ENCODE data around the gene SPATS2. TPM values are rescaled to one million over a fixed set of nuclear protein-coding genes. Genes with fewer than 3 reads are reported as not detected.

Gene SPATS2
- total RNA-seq, 1 donor from 2014 or later, result 46.3 TPM

- H3K9me3 ChIP-seq (ENCODE audit: insufficient read depth, low read depth, low read length), result no peaks in the 10 kb centered on the region
- Mint-ChIP-seq H3K4me3 (ENCODE audit: unreplicated experiment) (no peak overlapping the region), H3K4me1 (ENCODE audit: low read depth, unreplicated experiment) (no peaks in the 10 kb centered on the region)
Measured at GRCh38 chr12:49417558-49417957, 50.3 kb downstream of the SPATS2 start.

GRCh38 chr12:49420556-49420955 is 53.3 kb downstream of the SPATS2 start:
- peaks cover 3% of the 10 kb centered on the region for H3K36me3 Mint-ChIP-seq (ENCODE audit: low read depth, unreplicated experiment)
- no peaks in the 10 kb centered on the region for H3K4me1 Mint-ChIP-seq (ENCODE audit: low read depth, unreplicated experiment)
- Histone ChIP-seq H3K4me3 (ENCODE audit: insufficient read depth, low read depth, low read length) (no peak overlapping the region), H3K4me1 (ENCODE audit: insufficient read depth, low read length) (no peaks in the 10 kb centered on the region), H3K36me3 (ENCODE audit: insufficient read depth, low read length) (no peaks in the 10 kb centered on the region), H3K9me3 (ENCODE audit: insufficient read depth, low read depth, low read length) (no peaks in the 10 kb centered on the region), H3K4me2 (ENCODE audit: low read length) (no peak overlapping the region), H3K9ac (ENCODE audit: low read length) (no peak overlapping the region), H3K27ac (ENCODE audit: low read depth, low read length) (no peak overlapping the region), H3K79me2 (ENCODE audit: insufficient read depth, low read length) (peaks cover 75% of the 10 kb centered on the region), H4K20me1 (ENCODE audit: insufficient read depth, low read length) (peaks cover 77% of the 10 kb centered on the region), H2AFZ (ENCODE audit: low read depth, low read length) (no peak overlapping the region), H3K27me3 (ENCODE audit: insufficient read depth, low read length) (no peaks in the 10 kb centered on the region)
- DNase-seq (ENCODE audit: low read depth), result no peak
- H3K27ac Mint-ChIP-seq (ENCODE audit: unreplicated experiment), result no peak overlapping the region
- TF ChIP-seq EZH2 (IDR thresholded peaks at IDR 0.05; ENCODE audit: insufficient read depth, low read length) (no peak), CTCF (IDR thresholded peaks at IDR 0.05; ENCODE audit: insufficient read depth, low read depth, low read length) (no peak)
- H3K4me3 Mint-ChIP-seq (ENCODE audit: unreplicated experiment), result no peak overlapping the region
- no peaks in the 10 kb centered on the region for H3K9me3 Mint-ChIP-seq (ENCODE audit: unreplicated experiment)
- no peak for FAIRE-seq
- H3K27me3 Mint-ChIP-seq (ENCODE audit: low read depth, unreplicated experiment), result no peaks in the 10 kb centered on the region

More at GRCh38 chr12:49417558-49417957, 50.3 kb downstream of the SPATS2 start:
- H3K36me3 Mint-ChIP-seq (ENCODE audit: low read depth, unreplicated experiment), result peaks cover 3% of the 10 kb centered on the region
- H3K79me2 ChIP-seq (ENCODE audit: insufficient read depth, low read length), result peaks cover 73% of the 10 kb centered on the region
- H3K9me3 Mint-ChIP-seq (ENCODE audit: unreplicated experiment), result no peaks in the 10 kb centered on the region
- no peaks in the 10 kb centered on the region for H3K4me1 ChIP-seq (ENCODE audit: insufficient read depth, low read length)
- H3K27ac Mint-ChIP-seq (ENCODE audit: unreplicated experiment), result no peak overlapping the region
- no peaks in the 10 kb centered on the region for H3K36me3 ChIP-seq (ENCODE audit: insufficient read depth, low read length)
- no peak overlapping the region for H3K27ac ChIP-seq (ENCODE audit: low read depth, low read length)
- no peak overlapping the region for H3K4me3 ChIP-seq (ENCODE audit: insufficient read depth, low read depth, low read length)
- no peak overlapping the region for H3K9ac ChIP-seq (ENCODE audit: low read length)
- TF ChIP-seq EZH2 (IDR thresholded peaks at IDR 0.05; ENCODE audit: insufficient read depth, low read length) (no peak), CTCF (IDR thresholded peaks at IDR 0.05; ENCODE audit: insufficient read depth, low read depth, low read length) (no peak)
- no peaks in the 10 kb centered on the region for H3K27me3 Mint-ChIP-seq (ENCODE audit: low read depth, unreplicated experiment)
- H3K4me2 ChIP-seq (ENCODE audit: low read length), result no peak overlapping the region
- FAIRE-seq (no peak), DNase-seq (ENCODE audit: low read depth) (no peak)
- H2AFZ ChIP-seq (ENCODE audit: low read depth, low read length), result no peak overlapping the region
- H4K20me1 ChIP-seq (ENCODE audit: insufficient read depth, low read length), result peaks cover 86% of the 10 kb centered on the region
- no peaks in the 10 kb centered on the region for H3K27me3 ChIP-seq (ENCODE audit: insufficient read depth, low read length)

GRCh38 chr12:49422114-49422513 is 54.9 kb downstream of the SPATS2 start:
- Histone ChIP-seq H3K9ac (ENCODE audit: low read length) (no peak overlapping the region), H3K27me3 (ENCODE audit: insufficient read depth, low read length) (no peaks in the 10 kb centered on the region), H3K27ac (ENCODE audit: low read depth, low read length) (no peak overlapping the region), H4K20me1 (ENCODE audit: insufficient read depth, low read length) (peaks cover 70% of the 10 kb centered on the region), H3K79me2 (ENCODE audit: insufficient read depth, low read length) (peaks cover 76% of the 10 kb centered on the region), H3K9me3 (ENCODE audit: insufficient read depth, low read depth, low read length) (no peaks in the 10 kb centered on the region), H3K4me3 (ENCODE audit: insufficient read depth, low read depth, low read length) (no peak overlapping the region), H3K4me1 (ENCODE audit: insufficient read depth, low read length) (no peaks in the 10 kb centered on the region), H3K4me2 (ENCODE audit: low read length) (no peak overlapping the region), H2AFZ (ENCODE audit: low read depth, low read length) (no peak overlapping the region), H3K36me3 (ENCODE audit: insufficient read depth, low read length) (peaks cover 5% of the 10 kb centered on the region)
- Mint-ChIP-seq H3K27ac (ENCODE audit: unreplicated experiment) (no peak overlapping the region), H3K36me3 (ENCODE audit: low read depth, unreplicated experiment) (peaks cover 9% of the 10 kb centered on the region), H3K27me3 (ENCODE audit: low read depth, unreplicated experiment) (no peaks in the 10 kb centered on the region), H3K4me3 (ENCODE audit: unreplicated experiment) (no peak overlapping the region), H3K9me3 (ENCODE audit: unreplicated experiment) (no peaks in the 10 kb centered on the region), H3K4me1 (ENCODE audit: low read depth, unreplicated experiment) (no peaks in the 10 kb centered on the region)
- TF ChIP-seq CTCF (IDR thresholded peaks at IDR 0.05; ENCODE audit: insufficient read depth, low read depth, low read length), result no peak
- no peak for TF ChIP-seq EZH2 (IDR thresholded peaks at IDR 0.05; ENCODE audit: insufficient read depth, low read length)
- DNase-seq (ENCODE audit: low read depth) (no peak), FAIRE-seq (no peak)
